ENCODE measurements around the gene SLBP.

GRCh38 chr4:1691737-1692373 is 20.3 kb downstream of the SLBP start:
- TF ChIP-seq CTCF (IDR thresholded peaks at IDR 0.05; ENCODE audit: control extremely low read depth in 1 of 3, insufficient read depth in 1 of 3, low read depth in 1 of 3, low read length in 3 of 3) (no peak), ATF3 (IDR thresholded peaks at IDR 0.05; ENCODE audit: insufficient read depth, low read depth, low read length) (no peak), MAX (IDR thresholded peaks at IDR 0.05) (no peak), ATF2 (IDR thresholded peaks at IDR 0.05; ENCODE audit: low read length) (no peak), GABPA (IDR thresholded peaks at IDR 0.05; ENCODE audit: borderline replicate concordance, insufficient read depth, low read length) (no peak)

Measured in H1 (cell line).